ENCODE measurements around the gene SMG6. TPM values are rescaled to one million over a fixed set of nuclear protein-coding genes. Genes with fewer than 3 reads are reported as not detected.

SMG6 gene
- 100 to 1,000 TPM in 1 of 6 donors, 10 to 100 TPM in 5; 29.9 to 126 (median 30.5) TPM for total RNA-seq

- H3K27me3 ChIP-seq, result no peaks in the 10 kb centered on the region
- no peak for TF ChIP-seq EP300 (IDR thresholded peaks at IDR 0.05)
- peak; percentile 56 to 76 for TF ChIP-seq POLR2AphosphoS5 (IDR thresholded peaks at IDR 0.05)
- peak in 1 of 6 experiments; percentile 23 for TF ChIP-seq CTCF (IDR thresholded peaks at IDR 0.05)
- peak in 3 of 4 donors; percentile 14 to 76 (median 49) for TF ChIP-seq POLR2A (IDR thresholded peaks at IDR 0.05)
- 0 to 2% methylated on average over 22 to 56 of the region's 108 CpGs for WGBS, 2 donors
- H3K4me3 ChIP-seq, result peak within 1 kb of the TSS; percentile 81 to 91 (median 84)
- peak; percentile 96 to 99 for ATAC-seq (ENCODE audit: low FRiP score in 2 of 2)
- no peaks in the 10 kb centered on the region for H3K9me3 ChIP-seq
- peaks cover 16 to 37% (median 19%) of the 10 kb centered on the region in 4 donors for H3K4me1 ChIP-seq
- H3K27ac ChIP-seq, result peak within 1 kb of the TSS; percentile 88 to 93 (median 90)
- DNase-seq, result peak; percentile 89 to 98
- peaks cover 0 to 19% (median 13%) of the 10 kb centered on the region in 4 donors for H3K36me3 ChIP-seq
Measured at GRCh38 chr17:2303204-2304188, at the start of gene SMG6, which contains the start of gene SRR. TSS of gene SMG6 (minus strand) at chr17:2303785. CDS start at chr17:2303720, 65 bp downstream. TSS of gene SRR (plus strand) at chr17:2303950. CDS start at chr17:2315561, 11,611 bp downstream.

- H3K4me1 ChIP-seq, result peaks cover 0 to 14% (median 2%) of the 10 kb centered on the region in 4 donors
- H3K4me3 ChIP-seq, result no peak overlapping the region
- H3K9me3 ChIP-seq, result no peaks in the 10 kb centered on the region
- DNase-seq (no peak), ATAC-seq (ENCODE audit: low FRiP score in 2 of 2) (no peak)
- H3K27me3 ChIP-seq, result no peaks in the 10 kb centered on the region
- H3K27ac ChIP-seq, result no peak overlapping the region
- TF ChIP-seq POLR2A (IDR thresholded peaks at IDR 0.05) (no peak), EP300 (IDR thresholded peaks at IDR 0.05) (no peak), CTCF (IDR thresholded peaks at IDR 0.05) (no peak), POLR2AphosphoS5 (IDR thresholded peaks at IDR 0.05) (no peak)
- no peaks in the 10 kb centered on the region for H3K36me3 ChIP-seq
- 98 to 99% methylated on average over 4 to 6 of the region's 6 CpGs for WGBS, 2 donors
Measured at GRCh38 chr17:2351269-2351668, 47.7 kb upstream of the SMG6 start.

DNA sequence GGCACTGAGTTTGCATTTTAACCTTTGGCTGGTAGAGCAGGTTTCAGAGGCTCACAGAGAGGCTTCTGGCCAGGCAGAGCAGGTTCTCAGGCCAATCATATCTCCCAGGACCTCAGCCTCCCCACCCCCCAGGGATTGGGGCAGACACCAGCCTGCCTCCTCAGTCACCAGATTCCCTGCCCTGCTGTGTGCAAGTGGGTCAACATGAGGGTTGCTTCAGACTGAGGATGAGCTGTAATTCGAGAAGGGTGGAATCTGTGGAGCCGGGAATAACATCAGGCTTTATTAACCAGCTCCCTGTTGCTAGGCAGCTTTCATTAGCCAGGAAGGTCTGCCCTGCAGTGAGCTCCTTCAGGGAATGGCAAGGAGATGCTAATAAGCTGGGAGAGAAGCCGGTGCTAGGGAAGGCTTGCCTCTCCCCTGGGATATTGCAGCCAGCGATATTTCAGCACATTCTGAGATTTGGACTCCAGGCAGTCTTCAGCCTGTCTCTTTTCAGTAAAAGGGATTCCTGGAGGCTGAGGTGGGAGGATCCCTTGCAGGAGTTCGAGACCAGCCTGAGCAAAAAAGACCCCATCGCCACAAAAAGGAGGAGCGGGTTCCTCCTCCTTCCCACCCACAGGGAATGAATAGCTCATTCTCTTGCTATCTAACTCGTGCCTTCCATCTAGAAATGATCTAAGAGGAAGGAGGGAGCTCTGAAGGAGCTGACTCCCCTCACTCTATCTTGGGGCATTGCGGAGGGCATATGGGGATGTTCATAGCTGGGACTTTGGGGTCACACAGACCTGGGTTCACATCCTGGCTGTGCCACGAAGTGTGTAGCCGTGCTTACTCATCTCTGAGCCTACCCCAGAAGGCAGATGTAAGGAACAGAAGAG lies 44.5 kb upstream of the SMG6 start:
- H3K9me3 ChIP-seq, result no peaks in the 10 kb centered on the region
- peaks cover 0 to 17% (median 4%) of the 10 kb centered on the region in 4 donors for H3K36me3 ChIP-seq
- WGBS, 2 donors, result 74 to 81% methylated on average over 11 of the region's 11 CpGs
- no peaks in the 10 kb centered on the region for H3K27me3 ChIP-seq
- peak overlapping the region in 1 of 4 donors; percentile 48 for H3K27ac ChIP-seq
- peak; percentile 41 to 72 for ATAC-seq (ENCODE audit: low FRiP score in 2 of 2)
- H3K4me3 ChIP-seq, result no peak overlapping the region
- peak in 1 of 2 donors; percentile 65 for DNase-seq
- TF ChIP-seq POLR2AphosphoS5 (IDR thresholded peaks at IDR 0.05), result no peak
- no peak for TF ChIP-seq CTCF (IDR thresholded peaks at IDR 0.05)
- no peak for TF ChIP-seq EP300 (IDR thresholded peaks at IDR 0.05)
- TF ChIP-seq POLR2A (IDR thresholded peaks at IDR 0.05), result no peak
- peaks cover 0 to 25% (median under 1%) of the 10 kb centered on the region in 4 donors for H3K4me1 ChIP-seq

DNA sequence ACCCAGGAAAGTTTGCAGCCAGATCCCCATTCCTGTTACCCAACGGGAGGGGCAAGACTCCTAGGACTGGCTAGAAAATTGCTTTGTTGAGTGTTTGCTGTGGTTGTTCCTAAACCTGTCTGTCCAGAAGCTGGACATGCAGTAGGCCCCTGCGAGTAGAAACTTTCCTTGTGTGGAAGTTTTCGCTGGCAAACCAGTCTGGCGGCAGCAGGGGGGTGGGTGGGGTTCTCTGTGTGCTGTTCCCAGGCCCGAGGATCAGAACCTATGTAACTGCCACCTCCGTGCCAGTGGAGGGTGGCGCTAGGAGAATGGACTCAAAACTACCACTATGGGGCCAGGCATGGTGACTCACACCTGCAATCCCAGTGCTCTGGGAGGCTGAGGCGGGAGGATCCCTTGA lies 42.9 kb upstream of the SMG6 start:
- 56 to 65% methylated on average over 7 to 8 of the region's 8 CpGs for WGBS, 2 donors
- Histone ChIP-seq H3K4me3 (no peak overlapping the region), H3K36me3 (peaks cover 0 to 27% (median 4%) of the 10 kb centered on the region in 4 donors), H3K27me3 (no peaks in the 10 kb centered on the region), H3K4me1 (peaks cover 0 to 25% (median 0%) of the 10 kb centered on the region in 4 donors), H3K9me3 (no peaks in the 10 kb centered on the region), H3K27ac (peak overlapping the region; percentile 4 to 77 (median 56))
- DNase-seq (peak in 1 of 2 donors; percentile 73), ATAC-seq (ENCODE audit: low FRiP score in 2 of 2) (peak; percentile 10 to 77)
- TF ChIP-seq POLR2AphosphoS5 (IDR thresholded peaks at IDR 0.05) (no peak), EP300 (IDR thresholded peaks at IDR 0.05) (no peak), CTCF (IDR thresholded peaks at IDR 0.05) (no peak), POLR2A (IDR thresholded peaks at IDR 0.05) (no peak)

Measured in upper lobe of left lung (tissue), 6 donors.